Measurements from ENCODE around the gene MLST8. TPM values are rescaled to one million over a fixed set of nuclear protein-coding genes. Genes with fewer than 3 reads are reported as not detected.

Gene MLST8
- polyA plus RNA-seq, 1 donor (not counting 4 experiments of a cell fraction or from before 2014, with no cell fraction given) = 35.7 TPM

- Histone ChIP-seq H3K27ac (ENCODE audit: control insufficient read depth, insufficient read depth, low read length) (no peak overlapping the region), H3K4me1 (ENCODE audit: control insufficient read depth, extremely low read depth, insufficient read depth, low read length) (no peaks in the 10 kb centered on the region), H3K9me3 (ENCODE audit: control insufficient read depth, low read depth, low read length) (no peaks in the 10 kb centered on the region), H3K36me3 (ENCODE audit: control insufficient read depth in 2 of 2, extremely low read depth in 1 of 2, insufficient read depth in 2 of 2, low read length in 2 of 2) (peaks cover 12 to 29% of the 10 kb centered on the region in 2 experiments), H3K27me3 (ENCODE audit: control insufficient read depth, extremely low read depth, insufficient read depth, low read length) (peaks cover 32% of the 10 kb centered on the region), H3K4me2 (ENCODE audit: control insufficient read depth, extremely low read depth, insufficient read depth, low read depth, low read length) (no peak overlapping the region), H2AFZ (ENCODE audit: control insufficient read depth, low read length) (no peak overlapping the region), H4K20me1 (ENCODE audit: control insufficient read depth, extremely low read depth, insufficient read depth, low read length) (peaks cover 10% of the 10 kb centered on the region), H3K79me2 (ENCODE audit: control insufficient read depth, insufficient read depth, low read length) (no peaks in the 10 kb centered on the region), H3K9ac (ENCODE audit: control insufficient read depth, extremely low read depth, insufficient read depth, low read length) (no peak overlapping the region), H3K4me3 (ENCODE audit: control insufficient read depth in 2 of 3, extremely low read depth in 1 of 3, insufficient read depth in 2 of 3, low read depth in 1 of 3, low read length in 3 of 3) (no peak overlapping the region), H3K9me1 (ENCODE audit: control insufficient read depth, extremely low read depth, insufficient read depth, low read length) (no peaks in the 10 kb centered on the region)
- TF ChIP-seq CTCF (optimal IDR thresholded peaks at IDR 0.05 in 1 of 3, IDR thresholded peaks at IDR 0.05 in 1 of 3, conservative IDR thresholded peaks at IDR 0.05 in 1 of 3; ENCODE audit: extremely low read depth in 1 of 3, insufficient read depth in 2 of 3, low read length in 3 of 3) = no peak
- peak; percentile 77 for TF ChIP-seq EZH2 (IDR thresholded peaks at IDR 0.05; ENCODE audit: low read length)
- FAIRE-seq (no peak), DNase-seq (ENCODE audit: low read depth, low spot score) (no peak)
- dilution Hi-C loops (cut with MboI; ENCODE audit: extremely low pct_ligation_motif_present, low sequenced_read_pairs) = no loop called here
These were observed 32.4 kb downstream of the MLST8 start for GRCh38 chr16:2237493-2238149.

GRCh38 chr16:2238150-2238837 lies 33.0 kb downstream of the MLST8 start:
- Histone ChIP-seq H2AFZ (ENCODE audit: control insufficient read depth, low read length) (no peak overlapping the region), H3K79me2 (ENCODE audit: control insufficient read depth, insufficient read depth, low read length) (no peaks in the 10 kb centered on the region), H3K4me1 (ENCODE audit: control insufficient read depth, extremely low read depth, insufficient read depth, low read length) (no peaks in the 10 kb centered on the region), H3K9ac (ENCODE audit: control insufficient read depth, extremely low read depth, insufficient read depth, low read length) (no peak overlapping the region), H4K20me1 (ENCODE audit: control insufficient read depth, extremely low read depth, insufficient read depth, low read length) (peaks cover 10% of the 10 kb centered on the region), H3K4me2 (ENCODE audit: control insufficient read depth, extremely low read depth, insufficient read depth, low read depth, low read length) (no peak overlapping the region), H3K36me3 (ENCODE audit: control insufficient read depth in 2 of 2, extremely low read depth in 1 of 2, insufficient read depth in 2 of 2, low read length in 2 of 2) (peaks cover 12 to 23% of the 10 kb centered on the region in 2 experiments), H3K9me1 (ENCODE audit: control insufficient read depth, extremely low read depth, insufficient read depth, low read length) (no peaks in the 10 kb centered on the region), H3K27me3 (ENCODE audit: control insufficient read depth, extremely low read depth, insufficient read depth, low read length) (peaks cover 32% of the 10 kb centered on the region), H3K4me3 (ENCODE audit: control insufficient read depth in 2 of 3, extremely low read depth in 1 of 3, insufficient read depth in 2 of 3, low read depth in 1 of 3, low read length in 3 of 3) (no peak overlapping the region), H3K27ac (ENCODE audit: control insufficient read depth, insufficient read depth, low read length) (no peak overlapping the region), H3K9me3 (ENCODE audit: control insufficient read depth, low read depth, low read length) (no peaks in the 10 kb centered on the region)
- DNase-seq (ENCODE audit: low read depth, low spot score) = no peak
- no peak for TF ChIP-seq EZH2 (IDR thresholded peaks at IDR 0.05; ENCODE audit: low read length)
- TF ChIP-seq CTCF (optimal IDR thresholded peaks at IDR 0.05 in 1 of 3, IDR thresholded peaks at IDR 0.05 in 1 of 3, conservative IDR thresholded peaks at IDR 0.05 in 1 of 3; ENCODE audit: extremely low read depth in 1 of 3, insufficient read depth in 2 of 3, low read length in 3 of 3) = no peak
- dilution Hi-C loops (cut with MboI; ENCODE audit: extremely low pct_ligation_motif_present, low sequenced_read_pairs) = no loop called here
- no peak for FAIRE-seq

Data from keratinocyte (primary cell).